SH-SY5Y (cell line): ENCODE measurements around the gene MAN2B2.

ENCODE experiments used
- GATA2 ChIP-seq: IDR thresholded peaks from 2 replicates; pipeline ENCODE4 v1.6.1; 2011; ENCODE audit warnings: mild to moderate bottlenecking, low read depth, low read length
- GATA3 ChIP-seq: IDR thresholded peaks from 2 replicates; pipeline ENCODE4 v1.6.1; 2011; ENCODE audit warnings: low read depth, mild to moderate bottlenecking, low read length, moderate library complexity

MAN2B2 gene

DNA sequence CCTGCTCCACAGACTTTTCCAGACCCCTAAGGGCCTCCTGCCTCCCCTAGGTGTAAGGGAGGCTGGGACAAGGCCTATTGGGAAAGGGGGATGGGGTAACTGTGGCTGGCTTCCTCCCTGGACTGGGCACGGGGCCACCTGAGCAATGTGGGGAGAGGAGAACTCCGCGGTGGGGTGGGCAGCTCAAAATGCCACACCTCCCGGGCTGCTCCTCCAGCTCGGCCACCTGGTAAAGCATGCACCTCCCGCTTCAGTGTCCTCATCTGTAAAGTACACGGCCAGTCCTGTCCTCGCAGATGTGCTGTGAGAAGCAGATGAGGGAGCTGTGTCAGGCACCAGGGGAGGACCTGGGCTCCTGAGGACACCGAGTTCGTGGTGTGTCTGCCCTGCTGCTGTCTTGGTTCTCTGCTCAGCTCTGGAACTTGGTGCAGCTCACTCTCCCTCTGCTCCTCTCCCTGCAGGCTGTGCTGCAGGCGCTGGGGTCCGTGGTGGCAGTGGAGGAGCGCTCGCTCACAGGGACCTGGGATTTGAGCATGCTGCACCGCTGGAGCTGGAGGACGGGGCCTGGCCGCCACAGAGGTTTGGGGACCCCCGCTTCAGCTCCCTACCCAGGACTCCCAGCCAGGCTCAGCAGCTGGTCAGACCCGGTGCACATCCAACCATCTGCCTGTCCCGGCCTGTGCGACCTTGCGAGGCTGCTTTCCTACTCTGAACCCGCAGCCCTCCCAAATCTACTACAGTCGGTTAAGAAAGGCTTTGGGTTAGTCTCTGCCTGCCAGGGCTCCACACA, 44.7 kb downstream of the MAN2B2 start:
- no peak for TF ChIP-seq GATA3
- no peak for TF ChIP-seq GATA2

DNA sequence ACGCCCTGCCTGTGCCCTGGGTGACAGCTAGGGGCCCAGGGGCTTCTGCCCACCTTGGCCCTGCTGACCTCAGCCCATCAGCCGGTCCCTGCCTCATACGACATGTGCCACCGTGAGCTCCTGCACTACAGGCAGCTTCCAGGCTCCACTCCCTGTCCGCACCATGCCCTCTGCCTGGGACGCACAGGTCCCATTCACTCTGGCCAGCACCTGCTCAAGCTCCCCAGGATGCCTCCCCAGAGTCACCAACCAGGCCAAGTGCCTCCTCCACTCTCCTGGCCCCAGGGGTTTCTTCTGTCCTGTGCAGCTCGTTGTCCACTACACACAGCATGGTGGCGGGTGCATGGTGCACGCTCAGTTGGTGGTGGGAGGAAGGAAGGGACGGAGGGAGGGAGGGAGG, 45.3 kb downstream of the MAN2B2 start:
- TF ChIP-seq GATA2 = no peak
- TF ChIP-seq GATA3 = no peak

DNA sequence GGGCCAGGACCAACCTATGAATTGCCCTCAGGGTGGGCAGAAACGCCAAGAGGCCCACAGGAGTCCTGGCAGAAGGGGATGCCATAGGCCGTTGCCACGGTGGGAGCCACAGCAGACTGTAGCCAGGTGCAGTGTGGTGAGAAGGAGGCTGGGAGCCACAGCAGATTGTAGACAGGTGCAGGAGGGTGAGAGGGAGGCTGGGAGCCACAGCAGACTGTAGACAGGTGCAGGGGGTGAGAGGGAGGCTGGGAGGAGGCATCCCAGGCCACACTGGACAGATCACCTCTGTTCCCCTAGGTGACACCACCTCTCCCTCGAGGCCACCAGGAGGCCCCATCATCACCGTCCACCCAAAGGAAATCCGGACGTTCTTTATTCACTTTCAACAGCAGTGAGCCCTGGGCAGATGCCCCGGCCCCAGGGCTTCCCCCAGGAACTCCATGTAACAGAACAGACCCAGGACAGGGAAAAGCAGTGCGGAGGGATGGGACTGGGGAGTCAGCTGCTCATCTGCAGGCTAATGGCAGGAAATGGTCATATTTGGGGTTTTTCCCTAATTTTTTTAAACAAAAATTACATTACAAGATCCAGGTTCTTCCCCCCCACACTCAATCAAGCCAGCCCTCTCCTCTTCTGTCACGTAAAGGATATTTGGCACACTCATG, 46.0 kb downstream of the MAN2B2 start:
- TF ChIP-seq GATA3 (no peak), GATA2 (no peak)

DNA sequence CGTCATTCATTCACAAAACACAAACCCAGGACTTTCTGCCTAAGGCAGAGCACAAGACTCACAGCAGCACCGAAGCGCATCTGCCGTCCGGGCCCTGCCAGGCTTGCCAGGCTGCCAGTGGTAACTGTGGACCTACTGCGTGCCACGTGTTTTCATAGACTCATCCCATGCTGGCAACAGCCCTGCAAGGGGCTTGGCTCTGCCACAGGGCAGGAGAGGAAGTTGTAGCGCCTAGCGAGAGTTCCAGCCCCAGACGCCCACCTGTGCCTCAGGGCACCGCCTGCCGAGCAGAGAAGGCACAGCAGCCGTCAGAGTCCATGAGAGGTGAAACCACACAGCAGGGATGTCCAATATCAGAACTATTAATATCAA, 46.6 kb downstream of the MAN2B2 start:
- TF ChIP-seq GATA2 (no peak), GATA3 (no peak)

DNA sequence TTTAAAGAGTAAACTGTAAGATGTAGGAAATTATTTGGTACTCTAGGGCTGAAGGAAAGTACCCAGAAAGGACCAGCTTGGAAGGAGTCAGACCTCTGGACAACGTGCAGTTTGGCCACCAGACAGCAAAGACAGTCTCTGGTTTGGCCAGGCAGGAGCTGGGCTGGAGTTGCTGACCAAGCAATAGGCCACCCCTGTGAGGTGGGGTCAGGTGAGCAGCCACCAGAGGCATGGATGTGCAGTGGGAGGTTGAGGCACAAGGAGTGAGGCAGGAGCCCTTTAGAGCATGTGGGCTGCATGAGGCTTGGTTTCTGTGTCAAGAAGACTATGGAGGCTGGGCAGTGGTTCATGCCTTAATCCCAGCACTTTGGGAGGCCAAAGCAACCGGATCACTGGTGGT, 47.8 kb downstream of the MAN2B2 start:
- TF ChIP-seq GATA3 = no peak
- no peak for TF ChIP-seq GATA2

DNA sequence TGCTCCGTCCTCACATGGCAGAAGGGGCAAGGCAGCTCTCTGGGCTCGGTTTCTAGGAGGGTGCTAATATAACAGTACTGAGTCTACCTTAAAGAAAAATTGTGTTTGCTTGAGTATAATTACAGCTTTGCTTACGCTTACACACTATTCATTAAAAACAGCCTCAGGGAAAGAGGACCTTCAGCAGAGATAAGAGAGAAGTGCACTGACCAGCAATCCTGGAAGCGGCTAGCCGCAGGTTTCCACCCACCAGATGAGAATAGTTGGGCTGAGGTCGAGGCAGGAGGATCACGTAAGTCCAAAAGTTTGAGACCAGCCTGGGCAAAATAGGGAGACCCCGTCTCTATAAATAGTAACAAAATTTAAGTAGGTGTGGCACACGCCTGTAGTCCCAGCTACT, 50.3 kb downstream of the MAN2B2 start:
- TF ChIP-seq GATA3 (no peak), GATA2 (no peak)

DNA sequence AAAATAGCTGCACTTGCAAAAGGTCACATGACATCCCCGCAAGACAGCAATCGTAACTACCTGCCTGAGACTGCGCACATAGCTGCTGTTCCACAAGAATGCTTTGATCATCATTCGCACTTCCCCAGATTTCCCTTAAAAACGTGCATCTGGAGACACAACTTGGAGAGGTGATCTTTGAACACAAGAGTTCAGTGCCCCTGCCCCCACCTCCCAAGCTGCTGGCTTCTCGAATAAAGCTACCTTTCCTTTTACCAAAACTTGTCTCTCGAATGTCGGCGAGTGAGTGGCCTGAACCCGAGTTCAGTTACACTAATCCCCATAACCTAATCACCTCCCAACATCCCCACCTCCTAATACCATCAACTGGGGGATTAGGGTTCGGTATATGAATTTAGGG, 51.1 kb downstream of the MAN2B2 start:
- TF ChIP-seq GATA2 (no peak), GATA3 (no peak)

DNA sequence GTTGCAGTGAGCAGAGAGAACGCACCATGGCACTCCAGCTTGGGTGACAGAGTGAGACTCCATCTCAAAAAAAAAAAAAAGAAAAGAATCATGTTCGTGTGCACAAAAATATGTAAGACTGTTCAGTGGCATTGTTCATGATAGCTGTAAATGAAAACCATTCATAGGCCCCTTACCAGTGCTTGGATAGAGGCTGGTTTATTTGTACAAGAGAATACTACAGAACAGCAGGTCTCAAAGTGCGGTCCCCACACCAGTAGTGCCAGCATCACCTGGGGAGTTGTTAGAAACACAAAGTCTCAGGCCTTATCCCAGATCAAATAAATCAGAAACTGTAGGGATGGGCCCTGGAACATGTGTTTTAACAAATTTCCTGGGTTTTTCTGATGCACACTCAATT, 52.8 kb downstream of the MAN2B2 start:
- TF ChIP-seq GATA3 (no peak), GATA2 (no peak)

DNA sequence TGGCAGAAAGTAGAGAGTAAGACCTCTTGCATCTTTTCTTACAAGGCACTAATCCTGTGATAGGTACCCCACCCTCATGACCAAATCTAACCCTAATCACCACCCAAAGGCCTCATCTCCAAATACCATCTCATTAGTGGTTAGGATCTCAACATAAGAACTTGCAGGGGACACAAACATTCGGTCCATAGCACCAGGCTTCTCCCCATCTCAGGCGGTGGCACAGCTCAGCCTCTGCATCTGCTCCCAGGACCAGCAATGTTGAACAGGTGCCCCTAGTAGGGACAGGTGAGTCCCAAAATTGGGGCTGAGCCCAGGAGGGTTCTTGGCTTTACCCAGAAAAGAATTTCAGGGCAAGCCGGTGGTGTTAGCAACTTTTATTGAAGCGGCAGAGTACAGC, 57.1 kb downstream of the MAN2B2 start:
- no peak for TF ChIP-seq GATA2
- TF ChIP-seq GATA3 = no peak

DNA sequence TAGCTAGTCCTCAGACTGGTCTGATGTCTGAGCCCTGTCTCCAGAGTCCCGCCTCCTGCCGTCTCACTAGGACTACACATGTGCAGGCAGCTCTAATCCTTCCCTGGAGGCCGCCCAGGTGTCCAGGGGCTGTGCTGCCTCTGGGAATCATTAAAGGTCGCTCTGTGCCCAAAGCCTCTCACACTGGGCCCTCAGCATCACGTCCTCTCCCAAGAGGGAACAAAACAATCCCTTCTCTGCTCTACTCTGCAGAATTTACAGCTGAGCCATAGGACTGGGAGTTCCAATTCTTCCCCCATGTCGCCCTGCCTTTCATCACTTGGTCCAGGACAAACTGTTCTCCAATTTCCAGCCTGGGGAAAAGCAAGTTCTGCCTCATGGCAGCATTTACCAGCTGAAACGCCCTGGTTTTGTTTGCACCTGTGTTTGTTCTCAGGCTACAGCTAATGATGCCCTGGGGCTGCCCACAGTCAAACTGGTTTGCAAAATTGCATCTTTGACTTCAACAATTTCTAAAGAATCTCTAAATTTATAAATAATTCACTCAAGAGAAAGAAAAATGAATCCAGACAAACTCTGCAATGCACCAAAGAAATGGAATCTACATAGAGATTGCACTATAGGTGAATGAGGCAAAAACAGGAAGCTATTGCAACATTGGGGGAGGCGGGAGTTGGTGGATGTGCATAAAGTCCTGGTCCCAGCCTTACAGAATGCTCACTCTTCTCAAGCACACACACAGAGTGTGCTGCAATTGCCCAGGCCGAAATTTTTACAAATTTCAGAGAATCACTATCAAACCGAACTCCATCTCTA, 58.3 kb downstream of the MAN2B2 start:
- TF ChIP-seq GATA3 = no peak
- TF ChIP-seq GATA2 = no peak

DNA sequence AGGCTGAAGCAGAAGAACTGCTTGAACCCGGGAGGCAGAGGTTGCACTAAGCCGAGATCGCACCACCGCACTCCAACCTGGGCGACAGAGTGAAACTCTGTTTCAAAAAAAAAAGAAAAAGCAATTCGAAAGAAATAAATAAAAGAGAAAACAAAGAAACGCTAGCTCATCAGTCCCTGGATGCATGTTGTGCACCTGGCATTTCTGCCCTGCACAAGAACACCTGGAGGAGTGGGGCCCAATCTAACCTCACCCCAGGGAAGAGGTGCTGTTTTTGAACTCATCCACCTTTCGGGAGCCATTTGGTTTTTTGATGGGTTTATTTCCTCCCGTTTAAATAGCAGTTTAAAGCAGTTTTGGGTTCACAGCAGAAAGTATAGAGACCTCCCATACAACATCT, 59.8 kb downstream of the MAN2B2 start:
- no peak for TF ChIP-seq GATA3
- no peak for TF ChIP-seq GATA2

DNA sequence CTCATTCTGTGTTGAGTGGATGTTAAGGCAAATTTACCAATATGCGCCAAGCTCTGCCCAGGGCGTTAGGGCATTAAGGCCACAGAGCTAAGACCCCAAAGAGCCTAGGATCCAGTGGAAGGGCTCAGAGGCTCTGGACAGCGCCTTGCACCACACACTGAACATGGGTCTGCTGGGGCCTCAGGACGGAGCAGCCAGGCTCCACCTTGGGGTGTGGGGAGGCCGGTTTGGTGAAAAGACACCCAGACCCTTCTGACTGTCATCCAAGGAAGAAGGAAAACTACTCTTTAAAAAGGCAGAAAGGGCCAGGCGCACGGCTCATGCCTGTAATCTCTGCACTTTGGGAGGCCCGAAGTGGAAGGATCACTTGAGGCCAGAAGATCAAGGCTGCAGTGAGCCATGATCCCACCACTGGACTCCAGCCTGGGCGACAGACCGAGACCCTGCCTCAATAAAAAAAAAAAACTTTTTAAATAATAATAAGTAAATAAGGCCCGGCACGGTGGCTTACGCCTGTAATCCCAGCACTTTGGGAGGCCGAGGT, 64.2 kb downstream of the MAN2B2 start:
- TF ChIP-seq GATA3 (no peak), GATA2 (no peak)

DNA sequence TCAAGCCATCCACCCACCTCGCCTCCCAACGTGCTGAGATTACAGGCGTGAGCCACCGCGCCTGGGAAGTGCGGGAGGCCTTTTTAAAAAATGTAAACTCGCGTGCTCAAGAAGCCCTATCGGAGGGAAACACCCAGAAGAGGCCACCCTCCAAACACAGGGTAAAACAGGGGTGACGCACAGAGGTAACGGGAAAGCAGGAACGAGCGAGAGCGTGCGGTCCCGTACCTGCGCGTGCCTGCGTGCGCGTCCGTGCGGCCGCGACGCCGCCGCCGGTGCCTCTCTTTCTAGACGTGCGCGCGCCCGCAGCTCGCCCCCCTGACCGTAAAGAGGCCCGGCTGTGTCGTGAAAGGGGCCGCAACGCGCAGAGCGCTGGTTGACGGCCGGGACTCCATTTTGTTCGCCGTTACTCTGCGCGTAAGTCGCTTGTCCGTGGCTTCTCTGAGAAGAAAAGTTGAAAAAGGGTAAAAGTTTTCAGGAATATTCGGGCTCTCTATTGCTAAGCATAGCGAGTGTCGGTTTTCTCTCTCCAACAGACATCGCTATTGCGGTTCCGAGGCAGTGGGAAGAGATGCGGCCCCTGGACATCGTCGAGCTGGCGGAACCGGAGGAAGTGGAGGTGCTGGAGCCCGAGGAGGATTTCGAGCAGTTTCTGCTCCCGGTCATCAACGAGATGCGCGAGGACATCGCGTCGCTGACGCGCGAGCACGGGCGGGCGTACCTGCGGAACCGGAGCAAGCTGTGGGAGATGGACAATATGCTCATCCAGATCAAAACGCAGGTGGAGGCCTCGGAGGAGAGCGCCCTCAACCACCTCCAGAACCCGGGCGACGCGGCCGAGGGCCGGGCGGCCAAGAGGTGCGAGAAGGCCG, 65.5 kb downstream of the MAN2B2 start, which contains the start of gene MRFAP1:
Gene MRFAP1, plus strand, starts transcription at position 394 of the 872 bp plus-strand sequence. Its CDS starts 178 bp downstream, at position 572.
- no peak for TF ChIP-seq GATA2
- no peak for TF ChIP-seq GATA3
